ENCODE data around the gene TUBGCP2.
"Not testable (repeated sequence)": the region's sequence is repeated elsewhere in the genome, so short reads cannot be mapped to it uniquely, and the experiment has no call there.

Gene TUBGCP2

GRCh38 chr10:133271521-133272300 lies 37.0 kb downstream of the TUBGCP2 start:
- peaks cover 6% of the 10 kb centered on the region for H3K36me3 Mint-ChIP-seq
- DNase-seq (ENCODE audit: low spot score in 2 of 2) (no peak), ATAC-seq (ENCODE audit: low read depth) (no peak)
- H3K27ac Mint-ChIP-seq, result peak overlapping the region; percentile 31
- no peaks in the 10 kb centered on the region for H3K4me1 Mint-ChIP-seq
- no peaks in the 10 kb centered on the region for H3K27me3 Mint-ChIP-seq
- no peak overlapping the region for H3K4me3 Mint-ChIP-seq
- no peaks in the 10 kb centered on the region for H3K9me3 Mint-ChIP-seq

DNA sequence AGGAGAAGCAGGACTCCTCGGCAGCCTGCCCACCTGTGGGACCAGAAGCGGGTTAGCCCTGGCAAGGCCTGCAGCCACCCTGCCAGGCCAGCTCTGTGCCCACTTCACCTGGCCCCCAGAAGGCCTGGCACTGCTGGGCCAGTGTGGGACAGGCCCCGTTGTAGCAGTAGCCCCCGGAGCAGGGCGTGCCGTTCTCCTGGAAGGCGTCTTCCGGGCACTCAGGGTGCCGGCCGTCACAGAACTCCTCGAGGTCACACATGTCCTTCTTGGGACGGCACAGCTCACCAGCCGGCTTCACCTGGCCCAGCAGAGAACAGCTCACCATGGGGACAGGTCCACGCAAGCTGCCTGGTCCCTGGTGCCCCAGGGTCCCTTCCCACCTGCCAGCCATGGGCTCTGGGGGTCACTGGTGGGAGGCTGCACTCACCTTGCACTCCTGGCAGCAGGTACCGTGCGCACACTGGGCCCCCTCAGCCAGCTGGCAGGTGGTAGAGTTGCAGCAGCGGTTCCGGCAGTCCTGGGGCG lies 37.8 kb downstream of the TUBGCP2 start:
- DNase-seq (ENCODE audit: low spot score in 2 of 2) (no peak), ATAC-seq (ENCODE audit: low read depth) (no peak)
- Mint-ChIP-seq H3K4me3 (no peak overlapping the region), H3K4me1 (no peaks in the 10 kb centered on the region), H3K27ac (no peak overlapping the region), H3K9me3 (no peaks in the 10 kb centered on the region), H3K36me3 (peaks cover 6% of the 10 kb centered on the region), H3K27me3 (no peaks in the 10 kb centered on the region)

DNA sequence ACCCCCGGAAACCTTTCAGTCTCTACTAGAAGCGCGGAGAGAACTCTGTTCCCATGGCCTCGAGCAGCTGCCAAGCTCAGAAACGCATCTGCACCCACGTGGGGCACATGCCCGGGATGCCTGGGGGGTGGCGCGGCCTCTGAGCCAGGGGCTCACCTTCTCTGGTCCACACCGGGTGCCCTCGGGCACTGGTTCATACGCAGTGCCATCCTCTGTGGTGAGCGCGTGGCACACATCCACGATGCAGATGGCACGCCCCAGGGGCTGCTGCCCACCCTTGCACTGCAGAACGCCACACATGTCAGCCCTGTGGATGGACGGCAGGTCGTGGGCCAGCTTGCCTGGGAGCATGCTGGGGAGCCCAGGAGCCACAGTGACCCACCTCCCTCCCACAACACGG lies 38.5 kb downstream of the TUBGCP2 start:
- H3K9me3 Mint-ChIP-seq, result no peaks in the 10 kb centered on the region
- peaks cover 6% of the 10 kb centered on the region for H3K36me3 Mint-ChIP-seq
- no peak overlapping the region for H3K4me3 Mint-ChIP-seq
- H3K4me1 Mint-ChIP-seq, result peaks cover 2% of the 10 kb centered on the region
- H3K27me3 Mint-ChIP-seq, result no peaks in the 10 kb centered on the region
- DNase-seq (ENCODE audit: low spot score in 2 of 2), result no peak
- no peak overlapping the region for H3K27ac Mint-ChIP-seq
- ATAC-seq (ENCODE audit: low read depth), result no peak

- H3K9me3 Mint-ChIP-seq, result no peaks in the 10 kb centered on the region
- H3K4me3 Mint-ChIP-seq, result no peak overlapping the region
- H3K36me3 Mint-ChIP-seq, result peaks cover 8% of the 10 kb centered on the region
- H3K27me3 Mint-ChIP-seq, result no peaks in the 10 kb centered on the region
- H3K27ac Mint-ChIP-seq, result no peak overlapping the region
- ATAC-seq (ENCODE audit: low read depth), result no peak
- peaks cover 9% of the 10 kb centered on the region for H3K4me1 Mint-ChIP-seq
- no peak for DNase-seq (ENCODE audit: low spot score in 2 of 2)
Observed at GRCh38 chr10:133269367-133269766, 39.3 kb downstream of the TUBGCP2 start.

DNA sequence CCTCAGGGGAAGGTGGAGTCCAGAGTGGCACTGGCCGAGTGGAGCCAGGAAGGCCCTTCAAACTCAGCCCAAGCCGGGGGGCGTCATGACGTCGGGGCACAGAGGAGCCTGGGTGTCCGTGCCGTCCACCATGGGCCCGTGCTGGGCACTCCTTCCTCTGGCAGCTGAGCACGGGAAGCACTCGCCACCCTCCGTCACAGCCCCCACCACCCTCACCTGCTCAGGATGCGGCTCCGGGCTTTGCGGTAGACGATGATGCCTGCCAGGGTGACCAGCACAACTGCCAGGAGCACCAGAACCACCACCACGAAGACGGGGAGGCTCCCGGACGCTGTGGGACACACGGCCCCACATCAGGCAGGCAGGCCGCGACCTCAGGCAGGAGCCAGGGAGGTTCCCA lies 40.1 kb downstream of the TUBGCP2 start:
- H3K4me1 Mint-ChIP-seq, result peaks cover 15% of the 10 kb centered on the region
- H3K9me3 Mint-ChIP-seq, result no peaks in the 10 kb centered on the region
- H3K27ac Mint-ChIP-seq, result no peak overlapping the region
- H3K27me3 Mint-ChIP-seq, result no peaks in the 10 kb centered on the region
- H3K4me3 Mint-ChIP-seq, result no peak overlapping the region
- DNase-seq (ENCODE audit: low spot score in 2 of 2) (no peak), ATAC-seq (ENCODE audit: low read depth) (no peak)
- H3K36me3 Mint-ChIP-seq, result peaks cover 9% of the 10 kb centered on the region

DNA sequence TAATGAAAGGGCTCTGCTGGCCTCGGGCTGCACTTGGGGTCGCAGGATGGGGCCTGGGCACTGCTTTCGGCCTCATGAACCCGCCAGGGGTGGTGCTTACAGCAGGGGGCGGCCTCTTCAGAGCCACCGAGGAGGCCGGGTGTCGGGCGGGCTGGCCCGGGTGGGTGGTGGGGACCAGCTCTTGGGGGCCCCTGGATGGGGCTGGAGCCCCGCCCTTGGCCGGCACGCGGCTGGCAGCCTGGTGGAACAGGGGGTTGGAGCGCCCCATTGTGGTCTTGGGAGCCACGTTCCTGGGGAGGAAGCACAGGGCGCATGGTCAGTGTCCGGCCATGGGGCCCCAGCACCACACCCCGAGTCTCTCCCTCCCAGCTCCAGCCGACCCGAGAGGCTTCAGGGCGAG lies 40.8 kb downstream of the TUBGCP2 start:
- DNase-seq (ENCODE audit: low spot score in 2 of 2), result no peak
- no peak for ATAC-seq (ENCODE audit: low read depth)
- Mint-ChIP-seq H3K27me3 (no peaks in the 10 kb centered on the region), H3K27ac (no peak overlapping the region), H3K9me3 (no peaks in the 10 kb centered on the region), H3K4me1 (peaks cover 19% of the 10 kb centered on the region), H3K4me3 (no peak overlapping the region), H3K36me3 (peaks cover 9% of the 10 kb centered on the region)

DNA sequence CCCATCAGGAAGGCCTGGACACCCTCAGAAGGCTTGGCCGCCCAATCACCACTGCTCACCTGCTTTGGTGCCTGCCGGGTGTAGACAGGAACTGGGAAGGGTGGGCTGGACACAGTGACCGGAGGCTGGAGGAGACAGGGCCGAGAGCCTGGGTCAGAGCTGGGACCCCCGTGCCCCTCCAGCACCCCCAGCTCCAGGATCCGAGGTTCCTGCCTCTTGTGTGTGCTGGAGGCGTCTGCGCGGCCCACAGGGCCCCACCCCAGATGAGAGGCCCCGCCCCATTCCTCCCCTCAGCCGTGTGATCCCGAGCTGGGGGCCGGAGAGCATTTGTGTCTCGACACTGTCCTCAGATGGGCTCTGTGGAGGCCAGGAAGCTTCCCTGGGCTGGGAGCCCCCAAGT lies 41.4 kb downstream of the TUBGCP2 start:
- no peaks in the 10 kb centered on the region for H3K27me3 Mint-ChIP-seq
- H3K36me3 Mint-ChIP-seq, result peaks cover 8% of the 10 kb centered on the region
- peaks cover 21% of the 10 kb centered on the region for H3K4me1 Mint-ChIP-seq
- no peaks in the 10 kb centered on the region for H3K9me3 Mint-ChIP-seq
- DNase-seq (ENCODE audit: low spot score in 2 of 2) (no peak), ATAC-seq (ENCODE audit: low read depth) (no peak)
- H3K4me3 Mint-ChIP-seq, result no peak overlapping the region
- H3K27ac Mint-ChIP-seq, result no peak overlapping the region

GRCh38 chr10:133266056-133266795 lies 42.4 kb downstream of the TUBGCP2 start:
- Mint-ChIP-seq H3K27me3 (no peaks in the 10 kb centered on the region), H3K9me3 (no peaks in the 10 kb centered on the region), H3K36me3 (peaks cover 3% of the 10 kb centered on the region), H3K4me1 (peaks cover 21% of the 10 kb centered on the region), H3K4me3 (no peak overlapping the region), H3K27ac (no peak overlapping the region)
- ATAC-seq (ENCODE audit: low read depth), result no peak
- DNase-seq (ENCODE audit: low spot score in 2 of 2), result no peak

DNA sequence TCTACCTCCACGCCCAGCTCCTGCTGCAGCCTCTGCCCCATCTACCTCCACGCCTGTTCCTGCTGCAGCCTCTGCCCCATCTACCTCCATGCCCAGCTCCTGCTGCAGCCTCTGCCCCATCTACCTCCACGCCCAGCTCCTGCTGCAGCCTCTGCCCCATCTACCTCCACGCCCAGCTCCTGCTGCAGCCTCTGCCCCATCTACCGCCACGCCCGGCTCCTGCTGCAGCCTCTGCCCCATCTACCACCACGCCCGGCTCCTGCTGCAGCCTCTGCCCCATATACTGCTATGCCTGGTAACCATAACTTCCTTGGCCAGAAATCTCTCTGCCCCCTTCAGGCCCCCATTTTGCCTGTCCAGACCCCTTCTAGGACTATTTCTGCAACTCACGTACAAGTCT lies 43.6 kb downstream of the TUBGCP2 start:
- H3K27ac Mint-ChIP-seq, result peak overlapping the region; percentile 33
- peaks cover 32% of the 10 kb centered on the region for H3K4me1 Mint-ChIP-seq
- H3K9me3 Mint-ChIP-seq; H3K36me3 Mint-ChIP-seq; H3K27me3 Mint-ChIP-seq; DNase-seq (ENCODE audit: low spot score in 2 of 2); ATAC-seq (ENCODE audit: low read depth): not testable (repeated sequence)
- peak overlapping the region; percentile 68 for H3K4me3 Mint-ChIP-seq

DNA sequence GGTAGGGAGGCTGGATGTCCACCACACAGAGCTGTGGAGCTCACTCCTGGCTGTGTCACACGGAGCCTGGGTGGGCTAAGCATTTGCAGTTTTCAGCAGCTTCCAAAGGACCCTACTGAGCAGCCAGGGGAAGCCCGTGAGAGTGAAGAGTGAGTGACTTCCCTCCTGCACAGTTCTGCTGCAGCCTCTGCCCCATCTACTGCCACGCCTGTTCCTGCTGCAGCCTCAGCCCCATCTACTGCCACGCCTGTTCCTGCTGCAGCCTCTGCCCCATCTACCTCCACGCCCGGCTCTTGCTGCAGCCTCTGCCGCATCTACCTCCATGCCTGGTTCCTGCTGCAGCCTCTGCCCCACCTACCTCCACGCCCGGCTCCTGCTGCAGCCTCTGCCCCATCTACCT lies 44.2 kb downstream of the TUBGCP2 start:
- Mint-ChIP-seq H3K4me3 (peak overlapping the region; percentile 68), H3K4me1 (peaks cover 35% of the 10 kb centered on the region), H3K27me3 (no peaks in the 10 kb centered on the region), H3K27ac (no peak overlapping the region), H3K9me3 (no peaks in the 10 kb centered on the region), H3K36me3 (peaks cover 3% of the 10 kb centered on the region)
- DNase-seq (ENCODE audit: low spot score in 2 of 2) (no peak), ATAC-seq (ENCODE audit: low read depth) (peak; percentile 57)

GRCh38 chr10:133263674-133264073 lies 45.0 kb downstream of the TUBGCP2 start:
- Mint-ChIP-seq H3K9me3 (no peaks in the 10 kb centered on the region), H3K4me1 (peaks cover 39% of the 10 kb centered on the region), H3K27me3 (no peaks in the 10 kb centered on the region), H3K27ac (peak overlapping the region; percentile 17), H3K36me3 (peaks cover 3% of the 10 kb centered on the region), H3K4me3 (no peak overlapping the region)
- DNase-seq (ENCODE audit: low spot score in 2 of 2), result no peak
- no peak for ATAC-seq (ENCODE audit: low read depth)

DNA sequence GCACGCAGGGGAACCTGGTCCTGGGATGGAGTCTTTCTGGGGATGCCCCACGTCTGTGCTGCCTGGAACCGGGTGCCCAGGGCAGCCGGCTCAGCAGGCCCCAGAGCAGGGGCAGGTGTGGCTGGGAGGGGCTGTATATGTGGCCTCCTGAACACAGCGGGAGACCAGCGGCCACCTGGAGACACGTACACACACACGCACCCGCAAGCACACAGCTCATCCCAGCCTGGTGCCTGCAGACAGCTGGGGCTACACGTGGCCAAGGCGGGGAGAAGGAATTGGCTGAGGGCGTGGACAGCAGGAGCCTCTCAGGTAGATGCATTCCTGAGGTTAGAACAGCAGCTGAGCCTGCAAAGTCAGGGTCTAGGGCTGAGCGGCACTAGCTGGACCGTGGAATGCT lies 46.0 kb downstream of the TUBGCP2 start:
- Mint-ChIP-seq H3K4me3 (no peak overlapping the region), H3K27ac (no peak overlapping the region), H3K4me1 (peaks cover 40% of the 10 kb centered on the region), H3K27me3 (no peaks in the 10 kb centered on the region), H3K36me3 (peaks cover 3% of the 10 kb centered on the region), H3K9me3 (no peaks in the 10 kb centered on the region)
- ATAC-seq (ENCODE audit: low read depth) (no peak), DNase-seq (ENCODE audit: low spot score in 2 of 2) (no peak)

GRCh38 chr10:133261726-133262325 lies 46.8 kb downstream of the TUBGCP2 start:
- Mint-ChIP-seq H3K27me3 (no peaks in the 10 kb centered on the region), H3K9me3 (no peaks in the 10 kb centered on the region), H3K4me3 (peak overlapping the region; percentile 85), H3K27ac (peak overlapping the region; percentile 77), H3K36me3 (peaks cover 3% of the 10 kb centered on the region), H3K4me1 (peaks cover 44% of the 10 kb centered on the region)
- DNase-seq (ENCODE audit: low spot score in 2 of 2) (peak; percentile 70 to 73), ATAC-seq (ENCODE audit: low read depth) (peak; percentile 56)

Measured in memory B cell (primary cell).